HAP-1 (cell line): ENCODE results near the gene CABP4.
"Not testable (repeated sequence)": the region's sequence is repeated elsewhere in the genome, so short reads cannot be mapped to it uniquely, and the experiment has no call there.

ENCODE experiments used
- DNase-seq, 2 experiments: peaks; one replicate each; pipeline ENCODE4 v3.0.0-alpha.2; 2016 to 2020; ENCODE audit warnings: low spot score in 2 of 2
- H3K27me3 ChIP-seq: fragments of 250-450 bp; sonication (Bioruptor Pico); 2 replicates; pipeline ENCODE4 v1.5.1; 2020; ENCODE audit warnings: low read depth, mild to moderate bottlenecking, moderate library complexity
- H3K36me3 ChIP-seq: fragments of 250-450 bp; sonication (Bioruptor Pico); replicated peaks from 2 replicates; pipeline ENCODE4 v1.5.1; 2020; ENCODE audit warnings: mild to moderate bottlenecking
- H3K4me1 ChIP-seq: fragments of 250-450 bp; sonication (Bioruptor Pico); 2 replicates; pipeline ENCODE4 v1.5.1; 2020; ENCODE audit warnings: mild to moderate bottlenecking
- H3K4me3 ChIP-seq: fragments of 250-450 bp; sonication (Bioruptor Pico); 2 replicates; pipeline ENCODE4 v1.5.1; 2020; ENCODE audit warnings: mild to moderate bottlenecking, moderate library complexity
- H3K9me3 ChIP-seq: fragments of 250-450 bp; sonication (Bioruptor Pico); 2 replicates; pipeline ENCODE4 v1.5.1; 2020; ENCODE audit warnings: mild to moderate bottlenecking, moderate library complexity
- in situ Hi-C: fragments of 300-500 bp; cut with MboI; formaldehyde crosslinking; loops from 3 replicates; pipeline ENCODE4 v1.14.3; 2020; ENCODE audit warnings: low sequenced_read_pairs, inconsistent platforms, mixed read lengths

The CABP4 gene

GRCh38 chr11:67465530-67465929 lies 10.4 kb downstream of the CABP4 start:
- H3K9me3 ChIP-seq, H3K27me3 ChIP-seq, DNase-seq, H3K36me3 ChIP-seq, in situ Hi-C loops: not testable (repeated sequence)
- peak overlapping the region; percentile 66 for H3K4me3 ChIP-seq
- H3K4me1 ChIP-seq: peaks cover 10% of the 10 kb centered on the region

GRCh38 chr11:67466367-67466766 lies 11.2 kb downstream of the CABP4 start:
- in situ Hi-C loops: no loop called here
- peaks cover 10% of the 10 kb centered on the region for H3K4me1 ChIP-seq

GRCh38 chr11:67466962-67467771 lies 12.0 kb downstream of the CABP4 start:
- Histone ChIP-seq H3K27me3 (no peaks in the 10 kb centered on the region), H3K9me3 (no peaks in the 10 kb centered on the region), H3K4me3 (no peak overlapping the region), H3K36me3 (no peaks in the 10 kb centered on the region), H3K4me1 (peaks cover 10% of the 10 kb centered on the region)
- no peak for DNase-seq
- in situ Hi-C loops: no loop called here

More at GRCh38 chr11:67466367-67466766, 11.2 kb downstream of the CABP4 start:
- no peaks in the 10 kb centered on the region for H3K9me3 ChIP-seq
- DNase-seq: no peak
- H3K4me3 ChIP-seq: no peak overlapping the region
- no peaks in the 10 kb centered on the region for H3K36me3 ChIP-seq
- no peaks in the 10 kb centered on the region for H3K27me3 ChIP-seq

GRCh38 chr11:67468056-67468455 lies 12.9 kb downstream of the CABP4 start:
- peaks cover 10% of the 10 kb centered on the region for H3K4me1 ChIP-seq
- no peaks in the 10 kb centered on the region for H3K36me3 ChIP-seq
- H3K9me3 ChIP-seq: no peaks in the 10 kb centered on the region
- no peaks in the 10 kb centered on the region for H3K27me3 ChIP-seq
- peak overlapping the region; percentile 80 for H3K4me3 ChIP-seq
- in situ Hi-C loops: no loop called here
- DNase-seq: no peak

- Histone ChIP-seq H3K36me3 (no peaks in the 10 kb centered on the region), H3K9me3 (no peaks in the 10 kb centered on the region), H3K27me3 (no peaks in the 10 kb centered on the region), H3K4me1 (peaks cover 10% of the 10 kb centered on the region), H3K4me3 (peak overlapping the region; percentile 80)
- DNase-seq: no peak
- in situ Hi-C loops: no loop called here
Measured at GRCh38 chr11:67468456-67468758, 13.3 kb downstream of the CABP4 start.

GRCh38 chr11:67468759-67469507 lies 13.8 kb downstream of the CABP4 start, which contains the start of gene TMEM134:
TMEM134 (minus strand) TSS chr11:67469251; CDS start chr11:67469192, 59 bp downstream.
- Histone ChIP-seq H3K27me3 (no peaks in the 10 kb centered on the region), H3K4me1 (peaks cover 10% of the 10 kb centered on the region), H3K36me3 (no peaks in the 10 kb centered on the region), H3K4me3 (peak within 1 kb of the TSS; percentile 80), H3K9me3 (no peaks in the 10 kb centered on the region)
- peak; percentile 71 to 94 for DNase-seq
- in situ Hi-C loops: no loop called here

GRCh38 chr11:67469508-67469811 lies 14.3 kb downstream of the CABP4 start:
- in situ Hi-C loops: no loop called here
- H3K27me3 ChIP-seq: no peaks in the 10 kb centered on the region
- no peaks in the 10 kb centered on the region for H3K36me3 ChIP-seq
- H3K4me1 ChIP-seq: peaks cover 5% of the 10 kb centered on the region
- DNase-seq: no peak
- H3K4me3 ChIP-seq: peak overlapping the region; percentile 80
- no peaks in the 10 kb centered on the region for H3K9me3 ChIP-seq

GRCh38 chr11:67470337-67471002 lies 15.3 kb downstream of the CABP4 start:
- no peaks in the 10 kb centered on the region for H3K9me3 ChIP-seq
- H3K4me1 ChIP-seq: peaks cover 5% of the 10 kb centered on the region
- in situ Hi-C loops: no loop called here
- H3K27me3 ChIP-seq: no peaks in the 10 kb centered on the region
- H3K36me3 ChIP-seq: no peaks in the 10 kb centered on the region
- no peak overlapping the region for H3K4me3 ChIP-seq
- DNase-seq: no peak

- in situ Hi-C loops: no loop called here
- Histone ChIP-seq H3K4me1 (peaks cover 5% of the 10 kb centered on the region), H3K27me3 (no peaks in the 10 kb centered on the region), H3K4me3 (no peak overlapping the region), H3K36me3 (no peaks in the 10 kb centered on the region), H3K9me3 (no peaks in the 10 kb centered on the region; the same call in 1 of the 2 replicates)
- no peak for DNase-seq
Measured at GRCh38 chr11:67472882-67473281, 17.7 kb downstream of the CABP4 start.

GRCh38 chr11:67476692-67477091 lies 21.5 kb downstream of the CABP4 start:
- H3K27me3 ChIP-seq, DNase-seq, H3K36me3 ChIP-seq, H3K4me1 ChIP-seq, H3K4me3 ChIP-seq, in situ Hi-C loops, H3K9me3 ChIP-seq: not testable (repeated sequence)

- H3K4me3 ChIP-seq, H3K36me3 ChIP-seq, H3K4me1 ChIP-seq, DNase-seq, H3K27me3 ChIP-seq, H3K9me3 ChIP-seq, in situ Hi-C loops: not testable (repeated sequence)
Measured at GRCh38 chr11:67477344-67478050, 22.3 kb downstream of the CABP4 start.

- in situ Hi-C loops: no loop called here
- no peaks in the 10 kb centered on the region for H3K27me3 ChIP-seq
- no peaks in the 10 kb centered on the region for H3K9me3 ChIP-seq
- no peaks in the 10 kb centered on the region; the same call in 1 of the 2 replicates for H3K36me3 ChIP-seq
- peaks cover 15% of the 10 kb centered on the region for H3K4me1 ChIP-seq
- peak overlapping the region; percentile 39 for H3K4me3 ChIP-seq
- DNase-seq: no peak
Measured at GRCh38 chr11:67482275-67482826, 27.2 kb downstream of the CABP4 start.
